DOHH2 (cell line): ENCODE data around the gene FOXO6.

ENCODE experiments used
- H3F3A ChIP-seq: fragments of 200-600 bp; sonication (generic), shearing (Covaris generic); 2 replicates; pipeline ENCODE4 v1.6.0; 2016; ENCODE audit warnings: antibody characterized with exemption, mild to moderate bottlenecking; ENCODE audit not compliant: control insufficient read depth, insufficient read depth
- H3K27ac ChIP-seq: fragments of 200-600 bp; sonication (generic); 2 replicates; pipeline ENCODE4 v1.5.1; 2014; ENCODE audit warnings: low read depth, mild to moderate bottlenecking, low read length, moderate library complexity
- H3K27me3 ChIP-seq: fragments of 200-600 bp; sonication (generic); 2 replicates; pipeline ENCODE4 v1.6.1; 2014; ENCODE audit warnings: mild to moderate bottlenecking, low read length, mixed read lengths; ENCODE audit not compliant: control insufficient read depth
- H3K36me3 ChIP-seq: fragments of 200-600 bp; sonication (generic); 2 replicates; pipeline ENCODE4 v1.6.1; 2014; ENCODE audit warnings: mild to moderate bottlenecking, low read length, moderate library complexity, mixed read lengths; ENCODE audit not compliant: control insufficient read depth
- H3K4me1 ChIP-seq: fragments of 200-600 bp; sonication (generic); 2 replicates; pipeline ENCODE4 v1.6.1; 2014; ENCODE audit warnings: mild to moderate bottlenecking, low read length, mixed read lengths; ENCODE audit not compliant: control insufficient read depth
- H3K4me2 ChIP-seq: fragments of 200-600 bp; sonication (generic); 2 replicates; pipeline ENCODE4 v1.6.0; 2014; ENCODE audit warnings: mild to moderate bottlenecking, low read length, moderate library complexity
- H3K4me3 ChIP-seq: fragments of 200-600 bp; sonication (generic); 2 replicates; pipeline ENCODE4 v1.5.1; 2014; ENCODE audit warnings: mild to moderate bottlenecking, low read length, mixed read lengths
- H3K79me2 ChIP-seq: fragments of 200-600 bp; sonication (generic); 2 replicates; pipeline ENCODE4 v1.6.1; 2014; ENCODE audit warnings: mild to moderate bottlenecking, low read length, mixed read lengths; ENCODE audit not compliant: control insufficient read depth
- H3K9me2 ChIP-seq: fragments of 200-600 bp; sonication (generic); replicated peaks from 2 replicates; pipeline ENCODE4 v1.6.1; 2014; ENCODE audit warnings: mild to moderate bottlenecking, low read length, mixed read lengths; ENCODE audit not compliant: control insufficient read depth
- H3K9me3 ChIP-seq: fragments of 200-600 bp; sonication (generic); 2 replicates; pipeline ENCODE4 v1.6.1; 2014; ENCODE audit warnings: antibody characterized with exemption, low read length, mixed read lengths; ENCODE audit not compliant: control insufficient read depth, insufficient read depth
- H4K20me1 ChIP-seq: fragments of 200-600 bp; sonication (generic); 2 replicates; pipeline ENCODE4 v1.6.0; 2014; ENCODE audit warnings: low read depth, mild to moderate bottlenecking, antibody characterized with exemption, low read length, moderate library complexity; ENCODE audit not compliant: control insufficient read depth, insufficient read depth
- CTCF ChIP-seq: fragments of 200-600 bp; sonication (generic); IDR thresholded peaks from one replicate; pipeline ENCODE4 v1.5.1; 2014; ENCODE audit warnings: antibody characterized with exemption, mild to moderate bottlenecking, low read depth, low read length; ENCODE audit not compliant: poor library complexity, severe bottlenecking
- EZH2phosphoT487 ChIP-seq: fragments of 200-600 bp; sonication (generic); IDR thresholded peaks from 2 replicates; pipeline ENCODE4 v1.6.1; 2017; ENCODE audit warnings: borderline replicate concordance, mild to moderate bottlenecking, antibody characterized with exemption, low read length, moderate library complexity, mixed read lengths

Gene FOXO6

GRCh38 chr1:41349361-41350054, 11.7 kb upstream of the FOXO6 start:
- H3K4me2 ChIP-seq = no peak overlapping the region
- H3K27me3 ChIP-seq = no peaks in the 10 kb centered on the region
- H3K36me3 ChIP-seq = no peaks in the 10 kb centered on the region
- H3F3A ChIP-seq = no peaks in the 10 kb centered on the region
- no peaks in the 10 kb centered on the region for H3K79me2 ChIP-seq
- H3K27ac ChIP-seq = no peak overlapping the region
- H3K4me3 ChIP-seq = no peak overlapping the region
- H3K9me3 ChIP-seq = no peaks in the 10 kb centered on the region
- H3K4me1 ChIP-seq = no peaks in the 10 kb centered on the region
- TF ChIP-seq EZH2phosphoT487 = no peak
- no peak for TF ChIP-seq CTCF
- H3K9me2 ChIP-seq = no peaks in the 10 kb centered on the region
- no peaks in the 10 kb centered on the region for H4K20me1 ChIP-seq

- no peaks in the 10 kb centered on the region for H3K4me1 ChIP-seq
- H3K27ac ChIP-seq = no peak overlapping the region
- H3K36me3 ChIP-seq = no peaks in the 10 kb centered on the region
- H3K4me3 ChIP-seq = no peak overlapping the region
- H3K9me2 ChIP-seq = no peaks in the 10 kb centered on the region
- H3F3A ChIP-seq = no peaks in the 10 kb centered on the region
- no peaks in the 10 kb centered on the region for H3K27me3 ChIP-seq
- TF ChIP-seq CTCF (no peak), EZH2phosphoT487 (no peak)
- H4K20me1 ChIP-seq = no peaks in the 10 kb centered on the region
- H3K79me2 ChIP-seq = no peaks in the 10 kb centered on the region
- H3K9me3 ChIP-seq = no peaks in the 10 kb centered on the region
- no peak overlapping the region for H3K4me2 ChIP-seq
Observed at GRCh38 chr1:41350055-41350378, 11.2 kb upstream of the FOXO6 start.

- Histone ChIP-seq H3K27ac (no peak overlapping the region), H3F3A (no peaks in the 10 kb centered on the region), H3K4me3 (no peak overlapping the region), H3K79me2 (no peaks in the 10 kb centered on the region), H3K4me1 (no peaks in the 10 kb centered on the region), H4K20me1 (no peaks in the 10 kb centered on the region), H3K36me3 (no peaks in the 10 kb centered on the region), H3K9me2 (no peaks in the 10 kb centered on the region), H3K4me2 (no peak overlapping the region), H3K27me3 (0 out of 2 replicates have a peak, but pooled peaks cover 3% of the 10 kb centered on the region), H3K9me3 (no peaks in the 10 kb centered on the region)
- TF ChIP-seq EZH2phosphoT487 = no peak
- TF ChIP-seq CTCF = no peak
Observed at GRCh38 chr1:41351262-41352151, 9.7 kb upstream of the FOXO6 start.
